ENCODE results near the gene ZC2HC1C. TPM values are rescaled to one million over a fixed set of nuclear protein-coding genes. Genes with fewer than 3 reads are reported as not detected.

ZC2HC1C gene
- total and polyA plus RNA-seq, 2 experiments from 2014 or later, result 0.90 to 2.8 TPM

GRCh38 chr14:75044322-75044721, 25.1 kb upstream of the ZC2HC1C start:
- H4K20me1 ChIP-seq (replicated peaks; ENCODE audit: insufficient read depth), result 0 out of 2 replicates have a peak, but pooled peaks cover 6% of the 10 kb centered on the region
- peaks cover 4% of the 10 kb centered on the region; the same call in 2 of the 3 replicates for H3K36me3 Mint-ChIP-seq (ENCODE audit: low read depth)
- H3K4me1 ChIP-seq (ENCODE audit: insufficient read depth), result no peaks in the 10 kb centered on the region
- TF ChIP-seq POLR2AphosphoS5 (IDR thresholded peaks at IDR 0.05; ENCODE audit: low read depth) (no peak), NANOG (IDR thresholded peaks at IDR 0.05; ENCODE audit: borderline replicate concordance) (no peak), ZNF462 (CRISPR knock-in tag; IDR thresholded peaks at IDR 0.05) (no peak), EZH2 (IDR thresholded peaks at IDR 0.05; ENCODE audit: low read depth, unreplicated experiment) (no peak), STAT1 (IDR thresholded peaks at IDR 0.05; ENCODE audit: unreplicated experiment) (no peak), REST (IDR thresholded peaks at IDR 0.05; ENCODE audit: unreplicated experiment) (no peak), CTCF (conservative IDR thresholded peaks at IDR 0.05; ENCODE audit: low read depth in 2 of 2) (no peak), CREB1 (CRISPR knock-in tag; IDR thresholded peaks at IDR 0.05; ENCODE audit: low read depth) (no peak), EZH2phosphoT487 (IDR thresholded peaks at IDR 0.05; ENCODE audit: unreplicated experiment) (no peak), ZNF331 (CRISPR knock-in tag; IDR thresholded peaks at IDR 0.05; ENCODE audit: low read depth) (no peak), JUNB (IDR thresholded peaks at IDR 0.05; ENCODE audit: unreplicated experiment) (no peak), ZNF114 (CRISPR knock-in tag; IDR thresholded peaks at IDR 0.05) (no peak), ETS1 (IDR thresholded peaks at IDR 0.05) (no peak)
- H3K4me3 Mint-ChIP-seq, result no peak overlapping the region
- H3K27ac ChIP-seq (ENCODE audit: low read depth), result no peak overlapping the region
- no peak for DNase-seq (ENCODE audit: low spot score)
- H3F3A ChIP-seq (replicated peaks; ENCODE audit: low read depth), result no peaks in the 10 kb centered on the region
- no peaks in the 10 kb centered on the region for H3K4me1 Mint-ChIP-seq
- no peak overlapping the region for H3K4me2 ChIP-seq
- H3K9me3 Mint-ChIP-seq, result no peaks in the 10 kb centered on the region
- H3K79me2 ChIP-seq (replicated peaks; ENCODE audit: insufficient read depth), result 0 out of 2 replicates have a peak, but pooled peaks cover 6% of the 10 kb centered on the region
- no peaks in the 10 kb centered on the region for H3K9me2 ChIP-seq (ENCODE audit: insufficient read depth)
- H3K4me3 ChIP-seq, result no peak overlapping the region
- H3K36me3 ChIP-seq (ENCODE audit: insufficient read depth), result no peaks in the 10 kb centered on the region; the same call in 1 of the 2 replicates
- H2AFZ ChIP-seq, result no peak overlapping the region
- ATAC-seq, result no peak
- H3K27ac Mint-ChIP-seq, result no peak overlapping the region
- no peaks in the 10 kb centered on the region for H3K27me3 Mint-ChIP-seq (ENCODE audit: insufficient read depth, low read depth, poor library complexity)
- no peaks in the 10 kb centered on the region for H3K27me3 ChIP-seq (ENCODE audit: insufficient read depth)
